ENCODE data around the gene RBFOX2. TPM values are rescaled to one million over a fixed set of nuclear protein-coding genes. Genes with fewer than 3 reads are reported as not detected.

The RBFOX2 gene
- total and polyA plus RNA-seq, 10 of the 15 experiments (the other 5 are each of a cell fraction or from before 2014, with no cell fraction given) = 0.01 to 2.7 (median 0.17) TPM; not detected in 4

- no peak for TF ChIP-seq ATF3 (IDR thresholded peaks at IDR 0.05; ENCODE audit: borderline replicate concordance, extremely low read depth, low read depth, low read length)
- TF ChIP-seq, protein P1, sequence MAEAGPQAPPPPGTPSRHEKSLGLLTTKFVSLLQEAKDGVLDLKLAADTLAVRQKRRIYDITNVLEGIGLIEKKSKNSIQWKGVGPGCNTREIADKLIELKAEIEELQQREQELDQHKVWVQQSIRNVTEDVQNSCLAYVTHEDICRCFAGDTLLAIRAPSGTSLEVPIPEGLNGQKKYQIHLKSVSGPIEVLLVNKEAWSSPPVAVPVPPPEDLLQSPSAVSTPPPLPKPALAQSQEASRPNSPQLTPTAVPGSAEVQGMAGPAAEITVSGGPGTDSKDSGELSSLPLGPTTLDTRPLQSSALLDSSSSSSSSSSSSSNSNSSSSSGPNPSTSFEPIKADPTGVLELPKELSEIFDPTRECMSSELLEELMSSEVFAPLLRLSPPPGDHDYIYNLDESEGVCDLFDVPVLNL (IDR thresholded peaks at IDR 0.05; ENCODE audit: low read depth, low read length) = no peak
- TF ChIP-seq JUNB (IDR thresholded peaks at IDR 0.05) = no peak
- TF ChIP-seq SP1 (IDR thresholded peaks at IDR 0.05; ENCODE audit: low read depth, low read length) = no peak
- TF ChIP-seq ELK1 (IDR thresholded peaks at IDR 0.05; ENCODE audit: low read depth, low read length) = no peak
- TF ChIP-seq SRF (IDR thresholded peaks at IDR 0.05; ENCODE audit: low read depth in 2 of 2, low read length in 2 of 2) = no peak
- no peak for TF ChIP-seq YY1 (IDR thresholded peaks at IDR 0.05; ENCODE audit: low read depth, low read length)
Measured at GRCh38 chr22:35777335-35777975, 251.2 kb downstream of the RBFOX2 start (continued).

GRCh38 chr22:35775339-35775738 lies 253.3 kb downstream of the RBFOX2 start:
- ChIA-PET POLR2A (no interaction called here), SMC1A (ENCODE audit: uncharacterized antibody, unreplicated experiment) (no interaction called here)

More at GRCh38 chr22:35775339-35775738, 253.3 kb downstream of the RBFOX2 start:
- Histone ChIP-seq H3K9ac (ENCODE audit: control insufficient read depth, insufficient read depth, low read length) (no peak overlapping the region), H4K20me1 (ENCODE audit: control insufficient read depth, insufficient read depth) (no peaks in the 10 kb centered on the region), H3K27ac (ENCODE audit: control insufficient read depth, insufficient read depth) (no peak overlapping the region), H3K36me3 (ENCODE audit: control insufficient read depth in 2 of 2, insufficient read depth in 2 of 2, low read length in 1 of 2) (no peaks in the 10 kb centered on the region), H3K4me2 (ENCODE audit: control insufficient read depth, insufficient read depth) (no peak overlapping the region), H3K9me3 (replicated peaks; ENCODE audit: control insufficient read depth, insufficient read depth, low read length) (no peaks in the 10 kb centered on the region), H3K4me1 (ENCODE audit: control insufficient read depth, insufficient read depth, low read length) (no peaks in the 10 kb centered on the region), H3K4me3 (no peak overlapping the region), H3K79me2 (ENCODE audit: control insufficient read depth, insufficient read depth, low read length) (no peaks in the 10 kb centered on the region), H3K27me3 (replicated peaks in 1 of 2; ENCODE audit: control insufficient read depth in 2 of 2, insufficient read depth in 2 of 2, low read length in 1 of 2) (peaks cover 0 to 4% of the 10 kb centered on the region in 2 experiments; a peak in 2 of 4 replicates), H2AFZ (ENCODE audit: control insufficient read depth, low read depth, low read length) (no peak overlapping the region)
- in situ Hi-C loops (cut with MboI) (no loop called here), intact Hi-C loops (cut with micrococcal nuclease; ENCODE audit: unreplicated experiment) (no loop called here)
- no peak for FAIRE-seq
- 64% methylated on average over 2 of the region's 2 CpGs for WGBS (ENCODE audit: insufficient coverage, insufficient replicate concordance, low lambda C conversion rate, missing lambda C conversion rate)
- ChIA-PET RAD21 (ENCODE audit: unreplicated experiment) (no interaction called here), CTCF (interaction anchor here (0.6 to 2.0 kb wide), 3 partner anchors 91 to 283 kb away, joined by 3 to 6 read pairs (median 3); no protein-coding TSS in a partner anchor)
- no peak for DNase-seq (ENCODE audit: low read depth, low spot score)
- TF ChIP-seq TCF7 (IDR thresholded peaks at IDR 0.05; ENCODE audit: borderline replicate concordance) = no peak
- no peak for TF ChIP-seq E2F8 (IDR thresholded peaks at IDR 0.05; ENCODE audit: low read depth, partially characterized antibody)
- no peak for TF ChIP-seq MEF2B (IDR thresholded peaks at IDR 0.05; ENCODE audit: partially characterized antibody, poor library complexity, severe bottlenecking)
- no peak for TF ChIP-seq CHD1 (IDR thresholded peaks at IDR 0.05; ENCODE audit: low read depth, low read length)
- no peak for TF ChIP-seq BACH1 (IDR thresholded peaks at IDR 0.05; ENCODE audit: borderline replicate concordance)
- TF ChIP-seq POLR2AphosphoS2 (IDR thresholded peaks at IDR 0.05; ENCODE audit: low read depth, low read length) = no peak
- no TSS peak for BruUV-seq (replicated peaks)
- no peak for ATAC-seq

Data from GM12878 (cell line).